DOHH2 (cell line): Measurements from ENCODE around the gene PATJ.

ENCODE experiments used
- H3F3A ChIP-seq: fragments of 200-600 bp; sonication (generic), shearing (Covaris generic); 2 replicates; pipeline ENCODE4 v1.6.0; 2016; ENCODE audit warnings: antibody characterized with exemption, mild to moderate bottlenecking; ENCODE audit not compliant: control insufficient read depth, insufficient read depth
- H3K27ac ChIP-seq: fragments of 200-600 bp; sonication (generic); 2 replicates; pipeline ENCODE4 v1.5.1; 2014; ENCODE audit warnings: low read depth, mild to moderate bottlenecking, low read length, moderate library complexity
- H3K27me3 ChIP-seq: fragments of 200-600 bp; sonication (generic); 2 replicates; pipeline ENCODE4 v1.6.1; 2014; ENCODE audit warnings: mild to moderate bottlenecking, low read length, mixed read lengths; ENCODE audit not compliant: control insufficient read depth
- H3K36me3 ChIP-seq: fragments of 200-600 bp; sonication (generic); 2 replicates; pipeline ENCODE4 v1.6.1; 2014; ENCODE audit warnings: mild to moderate bottlenecking, low read length, moderate library complexity, mixed read lengths; ENCODE audit not compliant: control insufficient read depth
- H3K4me1 ChIP-seq: fragments of 200-600 bp; sonication (generic); 2 replicates; pipeline ENCODE4 v1.6.1; 2014; ENCODE audit warnings: mild to moderate bottlenecking, low read length, mixed read lengths; ENCODE audit not compliant: control insufficient read depth
- H3K4me2 ChIP-seq: fragments of 200-600 bp; sonication (generic); 2 replicates; pipeline ENCODE4 v1.6.0; 2014; ENCODE audit warnings: mild to moderate bottlenecking, low read length, moderate library complexity
- H3K4me3 ChIP-seq: fragments of 200-600 bp; sonication (generic); 2 replicates; pipeline ENCODE4 v1.5.1; 2014; ENCODE audit warnings: mild to moderate bottlenecking, low read length, mixed read lengths
- H3K79me2 ChIP-seq: fragments of 200-600 bp; sonication (generic); 2 replicates; pipeline ENCODE4 v1.6.1; 2014; ENCODE audit warnings: mild to moderate bottlenecking, low read length, mixed read lengths; ENCODE audit not compliant: control insufficient read depth
- H3K9me2 ChIP-seq: fragments of 200-600 bp; sonication (generic); replicated peaks from 2 replicates; pipeline ENCODE4 v1.6.1; 2014; ENCODE audit warnings: mild to moderate bottlenecking, low read length, mixed read lengths; ENCODE audit not compliant: control insufficient read depth
- H3K9me3 ChIP-seq: fragments of 200-600 bp; sonication (generic); 2 replicates; pipeline ENCODE4 v1.6.1; 2014; ENCODE audit warnings: antibody characterized with exemption, low read length, mixed read lengths; ENCODE audit not compliant: control insufficient read depth, insufficient read depth
- H4K20me1 ChIP-seq: fragments of 200-600 bp; sonication (generic); 2 replicates; pipeline ENCODE4 v1.6.0; 2014; ENCODE audit warnings: low read depth, mild to moderate bottlenecking, antibody characterized with exemption, low read length, moderate library complexity; ENCODE audit not compliant: control insufficient read depth, insufficient read depth
- EZH2phosphoT487 ChIP-seq: fragments of 200-600 bp; sonication (generic); IDR thresholded peaks from 2 replicates; pipeline ENCODE4 v1.6.1; 2017; ENCODE audit warnings: borderline replicate concordance, mild to moderate bottlenecking, antibody characterized with exemption, low read length, moderate library complexity, mixed read lengths
- TF ChIP-seq, protein P1 (sequence below): fragments of 200-600 bp; sonication (generic); IDR thresholded peaks from one replicate; pipeline ENCODE4 v1.5.1; 2014; ENCODE audit warnings: antibody characterized with exemption, mild to moderate bottlenecking, low read depth, low read length; ENCODE audit not compliant: poor library complexity, severe bottlenecking

Gene PATJ

GRCh38 chr1:61904354-61904753, 162.1 kb downstream of the PATJ start:
- Histone ChIP-seq H3K79me2 (no peaks in the 10 kb centered on the region), H3K4me2 (no peak overlapping the region), H3K27ac (no peak overlapping the region), H3K9me3 (no peaks in the 10 kb centered on the region), H3F3A (no peaks in the 10 kb centered on the region), H3K4me3 (no peak overlapping the region), H3K27me3 (no peaks in the 10 kb centered on the region), H4K20me1 (no peaks in the 10 kb centered on the region), H3K4me1 (no peaks in the 10 kb centered on the region), H3K9me2 (no peaks in the 10 kb centered on the region), H3K36me3 (no peaks in the 10 kb centered on the region)
- TF ChIP-seq, protein P1, sequence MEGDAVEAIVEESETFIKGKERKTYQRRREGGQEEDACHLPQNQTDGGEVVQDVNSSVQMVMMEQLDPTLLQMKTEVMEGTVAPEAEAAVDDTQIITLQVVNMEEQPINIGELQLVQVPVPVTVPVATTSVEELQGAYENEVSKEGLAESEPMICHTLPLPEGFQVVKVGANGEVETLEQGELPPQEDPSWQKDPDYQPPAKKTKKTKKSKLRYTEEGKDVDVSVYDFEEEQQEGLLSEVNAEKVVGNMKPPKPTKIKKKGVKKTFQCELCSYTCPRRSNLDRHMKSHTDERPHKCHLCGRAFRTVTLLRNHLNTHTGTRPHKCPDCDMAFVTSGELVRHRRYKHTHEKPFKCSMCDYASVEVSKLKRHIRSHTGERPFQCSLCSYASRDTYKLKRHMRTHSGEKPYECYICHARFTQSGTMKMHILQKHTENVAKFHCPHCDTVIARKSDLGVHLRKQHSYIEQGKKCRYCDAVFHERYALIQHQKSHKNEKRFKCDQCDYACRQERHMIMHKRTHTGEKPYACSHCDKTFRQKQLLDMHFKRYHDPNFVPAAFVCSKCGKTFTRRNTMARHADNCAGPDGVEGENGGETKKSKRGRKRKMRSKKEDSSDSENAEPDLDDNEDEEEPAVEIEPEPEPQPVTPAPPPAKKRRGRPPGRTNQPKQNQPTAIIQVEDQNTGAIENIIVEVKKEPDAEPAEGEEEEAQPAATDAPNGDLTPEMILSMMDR: no peak
- TF ChIP-seq EZH2phosphoT487: no peak

- Histone ChIP-seq H3K9me2 (no peaks in the 10 kb centered on the region), H3K4me2 (no peak overlapping the region), H3F3A (no peaks in the 10 kb centered on the region), H3K36me3 (no peaks in the 10 kb centered on the region), H3K4me1 (no peaks in the 10 kb centered on the region), H3K27ac (no peak overlapping the region), H3K79me2 (no peaks in the 10 kb centered on the region), H3K27me3 (no peaks in the 10 kb centered on the region), H3K4me3 (no peak overlapping the region), H4K20me1 (no peaks in the 10 kb centered on the region), H3K9me3 (no peaks in the 10 kb centered on the region)
- TF ChIP-seq, protein P1: no peak
- no peak for TF ChIP-seq EZH2phosphoT487
These were observed 164.8 kb downstream of the PATJ start for GRCh38 chr1:61907102-61907501.

DNA sequence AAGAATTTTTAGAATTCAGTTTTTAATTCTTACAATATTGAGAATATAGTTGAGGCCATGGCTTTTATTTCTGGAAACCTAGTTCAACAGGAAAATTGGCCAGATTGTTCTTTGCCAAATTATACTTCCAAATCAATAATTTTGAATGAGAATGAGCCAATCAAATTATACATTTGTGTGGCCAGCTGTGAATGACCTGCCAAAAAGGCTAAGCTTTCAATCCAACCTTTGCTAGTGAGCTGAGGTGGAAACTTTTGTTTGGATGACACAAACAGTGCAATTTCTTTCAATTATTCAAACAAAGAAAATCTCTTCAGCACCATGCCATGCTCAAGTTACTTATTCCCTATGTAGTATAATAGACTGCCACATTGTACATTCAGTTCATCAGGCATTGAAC, 167.8 kb downstream of the PATJ start:
- H3K9me3 ChIP-seq: no peaks in the 10 kb centered on the region
- H3K4me3 ChIP-seq: no peak overlapping the region
- H3K4me1 ChIP-seq: no peaks in the 10 kb centered on the region
- TF ChIP-seq, protein P1: no peak
- no peak for TF ChIP-seq EZH2phosphoT487
- no peaks in the 10 kb centered on the region for H3K36me3 ChIP-seq
- H4K20me1 ChIP-seq: no peaks in the 10 kb centered on the region
- H3K9me2 ChIP-seq: no peaks in the 10 kb centered on the region
- H3K79me2 ChIP-seq: no peaks in the 10 kb centered on the region
- H3K27me3 ChIP-seq: no peaks in the 10 kb centered on the region
- no peak overlapping the region for H3K4me2 ChIP-seq
- no peaks in the 10 kb centered on the region for H3F3A ChIP-seq
- H3K27ac ChIP-seq: no peak overlapping the region
